Activated CD4-positive, alpha-beta T cell treated with anti-CD3 and anti-CD28 coated beads for 1 hour (primary cell): ENCODE results near the gene RPL26.
"Not testable (repeated sequence)": the region's sequence is repeated elsewhere in the genome, so short reads cannot be mapped to it uniquely, and the experiment has no call there.

Source experiments
- DNase-seq: peaks from one replicate; pipeline ENCODE4 v3.0.0-alpha.2; 2020

Gene RPL26

GRCh38 chr17:8362651-8363332 is 20.2 kb downstream of the RPL26 start:
- DNase-seq, result no peak

DNA sequence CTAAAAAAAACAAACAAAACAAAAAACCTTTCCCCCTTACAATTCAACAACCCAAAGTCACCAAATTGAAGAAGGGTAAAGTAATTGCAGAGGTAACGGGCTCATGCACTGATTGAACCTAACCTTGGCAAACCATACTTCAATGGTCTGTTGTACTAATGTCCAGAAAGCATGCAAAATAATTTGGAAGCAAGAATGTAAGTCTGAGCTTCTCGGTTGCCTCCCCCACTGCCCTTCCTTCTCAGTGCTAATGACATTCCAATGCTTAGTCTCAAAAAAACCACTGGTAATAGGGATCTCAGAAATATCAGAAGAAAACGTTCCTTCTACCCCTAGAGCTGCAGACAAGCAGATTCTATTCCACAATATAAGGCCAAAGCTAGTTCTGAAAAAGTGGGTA is 22.2 kb downstream of the RPL26 start:
- no peak for DNase-seq

GRCh38 chr17:8360260-8360659 is 22.7 kb downstream of the RPL26 start:
- no peak for DNase-seq

DNA sequence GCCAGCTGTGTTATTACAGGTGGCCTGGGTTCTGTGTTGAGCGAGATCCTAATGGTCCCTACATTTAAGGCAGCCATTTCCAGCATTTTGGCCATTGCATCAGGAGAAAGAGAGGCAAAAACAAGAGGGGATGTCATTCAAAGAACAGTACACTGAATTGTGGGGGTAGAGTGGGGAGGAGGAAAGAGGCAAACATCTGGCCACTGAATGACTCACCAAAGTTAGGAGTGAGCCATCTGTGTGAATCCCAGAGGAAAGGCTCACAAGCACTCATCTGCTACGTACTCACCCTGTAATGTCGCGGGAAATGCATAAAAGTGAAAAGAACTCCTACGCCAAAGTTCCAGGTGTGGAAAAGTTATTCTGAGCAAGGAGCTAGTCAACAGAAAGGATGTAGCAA is 23.2 kb downstream of the RPL26 start:
- DNase-seq, result no peak

DNA sequence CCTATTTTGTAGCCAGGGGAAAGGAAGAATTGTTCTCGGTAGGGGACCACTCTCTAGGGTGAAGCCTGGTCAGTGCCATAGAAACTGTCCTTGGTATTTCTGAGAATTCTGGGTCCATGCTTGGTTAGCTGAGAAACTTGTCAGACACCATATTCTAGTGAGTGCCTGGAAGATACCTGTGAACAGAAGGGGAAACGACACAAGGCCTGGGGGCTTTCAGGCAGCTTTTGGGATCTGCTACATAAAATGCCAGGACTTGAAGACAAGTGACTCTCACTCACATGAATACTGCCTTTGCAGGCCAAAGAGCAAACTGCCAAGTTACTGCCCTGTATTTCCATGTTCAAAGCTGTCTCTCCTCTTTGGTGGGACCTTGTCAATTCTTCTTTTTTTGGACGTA is 25.1 kb downstream of the RPL26 start:
- DNase-seq, result no peak

- no peak for DNase-seq
These were observed 28.8 kb downstream of the RPL26 start for GRCh38 chr17:8354236-8354635.

GRCh38 chr17:8353736-8354135 is 29.3 kb downstream of the RPL26 start:
- DNase-seq, result no peak

DNA sequence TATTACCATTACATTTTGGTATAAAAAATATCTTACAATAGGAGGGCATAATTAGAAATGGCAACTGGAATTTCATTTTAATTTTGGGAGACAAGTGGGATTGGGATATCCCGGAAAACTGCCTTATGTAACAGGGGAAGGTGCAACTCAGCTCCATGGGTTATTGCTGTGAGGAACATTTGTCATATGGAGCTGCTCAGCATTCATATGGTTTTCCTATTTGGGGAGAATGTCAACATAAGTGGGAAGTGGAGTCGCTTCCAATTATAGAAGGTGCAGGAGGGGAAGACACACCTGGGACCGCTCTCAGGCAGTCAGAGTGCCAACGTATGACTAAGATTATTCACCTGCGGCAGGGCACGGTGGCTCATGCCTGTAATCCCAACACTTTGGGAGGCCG is 32.7 kb downstream of the RPL26 start:
- DNase-seq, result no peak

DNA sequence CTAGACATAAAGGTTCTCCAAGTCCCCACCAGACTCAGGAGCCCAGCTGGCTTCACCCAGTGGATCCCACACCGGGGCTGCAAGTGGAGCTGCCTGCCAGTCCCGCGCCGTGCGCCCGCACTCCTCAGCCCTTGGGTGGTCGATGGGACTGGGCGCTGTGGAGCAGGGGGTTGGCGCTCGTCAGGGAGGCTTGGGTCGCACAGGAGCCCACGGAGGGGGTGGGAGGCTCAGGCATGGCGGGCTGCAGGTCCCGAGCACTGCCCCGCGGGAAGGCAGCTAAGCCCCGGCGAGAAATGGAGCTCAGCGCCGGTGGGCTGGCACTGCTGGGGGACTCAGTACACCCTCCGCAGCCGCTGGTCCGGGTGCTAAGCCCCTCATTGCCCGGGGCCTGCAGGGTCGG is 36.0 kb downstream of the RPL26 start:
- not testable (repeated sequence) for DNase-seq

DNA sequence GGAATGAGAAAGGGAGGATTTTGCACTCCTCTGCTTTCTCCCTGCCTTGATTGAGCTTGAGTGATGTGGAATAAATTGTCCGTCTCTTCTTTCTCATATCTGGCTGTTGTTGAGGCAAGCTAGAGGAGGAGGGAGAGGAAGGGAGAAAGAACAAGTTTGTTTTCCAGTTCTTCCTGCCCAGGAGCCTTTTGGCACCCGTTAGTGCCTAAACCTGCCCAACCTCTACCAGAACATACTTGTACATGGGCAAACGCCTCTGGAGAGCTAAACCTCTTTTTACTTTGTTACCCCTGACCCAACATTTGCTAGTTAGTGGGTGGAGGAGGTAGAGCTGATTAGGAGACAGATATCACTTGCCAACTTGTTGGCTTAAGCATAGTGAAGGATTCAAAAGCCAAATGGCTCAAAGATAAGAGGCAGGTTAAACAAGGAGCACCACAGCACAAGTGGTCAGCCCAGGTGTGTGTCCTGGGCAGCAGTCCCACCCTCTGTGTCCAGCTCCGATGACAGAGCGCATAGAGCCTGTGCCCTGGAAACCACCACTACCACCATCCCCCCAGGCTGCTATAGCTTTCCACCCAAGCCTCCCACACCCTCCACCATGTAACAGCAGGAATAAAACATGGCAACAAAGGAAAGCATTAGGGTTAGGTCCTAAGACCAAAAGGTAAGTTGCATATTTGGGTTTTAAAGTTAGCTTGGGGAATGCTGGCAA is 36.9 kb downstream of the RPL26 start:
- DNase-seq, result no peak

GRCh38 chr17:8345052-8345690 is 37.8 kb downstream of the RPL26 start:
- DNase-seq, result no peak

- no peak for DNase-seq
These were observed 41.5 kb downstream of the RPL26 start for GRCh38 chr17:8341456-8341855.

GRCh38 chr17:8339540-8339939 is 43.5 kb downstream of the RPL26 start, which contains the start of gene ODF4:
ODF4 (plus strand) TSS chr17:8339840; CDS start chr17:8340052, 212 bp downstream.
- DNase-seq, result no peak

- DNase-seq, result no peak
These were observed 44.2 kb downstream of the RPL26 start for GRCh38 chr17:8338753-8339140.

DNA sequence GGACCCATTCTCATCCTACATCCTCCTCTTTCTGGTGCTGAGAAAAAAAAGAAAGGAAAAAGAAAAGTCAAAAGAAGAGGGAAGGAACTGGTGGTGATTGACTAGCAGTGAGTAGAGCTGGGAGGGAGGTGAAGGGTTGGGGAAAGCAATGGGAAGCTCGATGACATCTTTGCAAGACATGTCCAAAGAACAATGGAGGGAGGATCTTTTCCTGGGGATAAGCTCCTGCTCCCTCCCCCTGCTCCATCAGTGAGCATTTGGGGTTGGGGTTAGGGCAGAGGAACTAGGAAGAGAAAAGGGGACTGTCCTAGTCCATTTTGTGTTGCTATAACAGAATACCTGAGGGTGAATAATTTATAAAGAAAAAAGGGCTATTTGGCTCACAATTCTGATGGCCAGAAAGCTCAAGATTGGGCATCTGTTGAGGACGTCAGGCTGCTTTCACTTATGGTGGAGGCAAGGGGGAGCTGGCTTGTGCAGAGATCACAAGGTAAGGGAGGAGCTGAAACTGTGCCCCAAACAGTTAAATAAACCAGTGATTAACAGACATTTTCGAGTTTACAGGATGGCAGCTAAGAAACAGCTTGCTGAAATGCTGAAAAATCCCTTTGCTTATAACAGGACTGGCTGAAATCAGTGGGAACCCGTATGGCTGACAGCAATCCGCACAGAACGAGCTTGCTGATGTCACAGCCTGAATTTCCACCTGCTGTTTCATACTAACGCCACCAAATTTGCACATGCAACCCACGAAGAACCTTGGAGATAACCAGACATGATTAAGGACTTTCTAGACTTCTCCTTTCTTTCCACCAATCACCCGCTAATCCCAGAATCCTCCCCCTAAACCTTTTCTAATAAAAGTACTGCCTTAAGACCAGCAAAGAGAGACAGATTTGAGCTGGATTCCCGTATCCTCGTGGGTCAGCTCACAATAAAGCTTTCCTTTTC is 44.9 kb downstream of the RPL26 start:
- no peak for DNase-seq

DNA sequence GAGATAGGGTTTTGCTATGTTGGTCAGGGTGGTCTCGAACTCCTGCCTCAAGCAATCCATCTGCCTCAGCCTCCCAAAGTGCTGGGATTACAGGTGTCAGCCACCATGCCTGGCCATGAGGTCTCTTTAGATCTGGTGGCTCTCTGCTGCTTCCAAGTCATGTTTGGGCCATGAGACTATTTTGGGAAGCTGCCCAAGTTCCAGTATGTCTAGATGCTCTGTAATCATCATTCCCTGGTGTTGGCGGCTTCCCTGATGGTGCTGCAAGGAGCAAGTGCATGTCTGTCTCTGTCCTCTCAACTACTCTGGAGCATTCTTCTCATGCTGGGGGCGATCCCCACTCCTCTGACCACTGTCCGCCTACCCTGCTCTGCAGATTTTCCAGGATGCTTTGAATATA is 49.7 kb downstream of the RPL26 start:
- DNase-seq, result no peak

- no peak for DNase-seq
These were observed 50.3 kb downstream of the RPL26 start for GRCh38 chr17:8332688-8333087.

- DNase-seq, result no peak
These were observed 50.9 kb downstream of the RPL26 start for GRCh38 chr17:8332128-8332527.
